ENCODE data around the gene SFXN4. TPM values are rescaled to one million over a fixed set of nuclear protein-coding genes. Genes with fewer than 3 reads are reported as not detected.

SFXN4 gene, protein sequence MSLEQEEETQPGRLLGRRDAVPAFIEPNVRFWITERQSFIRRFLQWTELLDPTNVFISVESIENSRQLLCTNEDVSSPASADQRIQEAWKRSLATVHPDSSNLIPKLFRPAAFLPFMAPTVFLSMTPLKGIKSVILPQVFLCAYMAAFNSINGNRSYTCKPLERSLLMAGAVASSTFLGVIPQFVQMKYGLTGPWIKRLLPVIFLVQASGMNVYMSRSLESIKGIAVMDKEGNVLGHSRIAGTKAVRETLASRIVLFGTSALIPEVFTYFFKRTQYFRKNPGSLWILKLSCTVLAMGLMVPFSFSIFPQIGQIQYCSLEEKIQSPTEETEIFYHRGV
- total RNA-seq (ENCODE audit: low replicate concordance): 26.8 and 40.8 TPM in 2 replicates
- long read RNA-seq, transcript SFXN4-201 (14 exons, 1,363 nt): major isoform, 132 of 181 reads
- long read RNA-seq, partial matches to known transcripts: 1 of 181 reads
- long read RNA-seq, other reads (novel, unspliced or antisense): 47 of 181 reads

DNA sequence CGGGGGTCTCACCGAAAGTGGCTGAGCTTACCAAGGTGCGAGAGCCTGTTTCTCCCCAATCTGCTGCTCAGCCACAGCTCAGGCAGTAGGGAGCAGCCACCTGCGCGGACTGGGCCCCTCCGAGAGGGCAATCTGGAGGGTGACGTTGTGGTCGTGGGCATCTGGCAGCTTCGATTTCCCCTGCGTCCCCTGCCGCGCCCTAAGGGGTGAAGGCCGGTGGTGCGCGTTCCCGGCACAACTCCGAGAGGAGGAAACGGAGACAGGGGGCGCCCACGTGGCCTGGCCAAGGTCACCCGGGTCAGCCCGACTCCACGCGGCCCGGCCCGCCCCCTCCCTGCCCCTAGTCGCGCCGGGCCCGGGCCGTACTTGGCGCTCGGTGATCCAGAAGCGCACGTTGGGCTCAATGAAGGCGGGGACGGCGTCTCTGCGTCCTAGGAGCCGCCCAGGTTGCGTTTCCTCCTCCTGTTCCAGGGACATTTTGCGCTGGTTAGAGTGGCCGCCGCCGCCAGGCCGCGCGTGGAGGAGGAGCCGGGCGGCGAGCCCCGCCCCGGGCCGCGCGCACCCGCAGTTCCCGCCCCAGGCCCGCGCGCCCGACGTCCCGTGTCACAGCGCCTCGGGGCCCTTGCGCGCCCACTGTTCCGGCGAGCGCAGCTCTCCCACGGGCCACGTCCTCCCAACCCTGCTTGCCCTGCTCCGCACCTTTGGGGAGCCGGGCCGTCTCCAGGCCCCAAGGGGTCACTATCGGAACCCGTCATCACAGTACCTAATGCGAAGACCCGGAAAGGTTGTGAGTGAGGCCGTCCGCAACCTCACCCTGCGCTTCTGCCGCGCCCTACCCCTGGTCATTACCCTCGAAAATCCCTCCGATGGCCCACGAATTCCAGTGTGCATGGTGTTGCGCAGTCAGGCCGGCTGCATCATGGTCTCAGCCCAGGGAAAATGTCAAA is at the start of gene SFXN4:
Gene SFXN4 (minus strand): TSS at position 544 of the 947 bp plus-strand sequence. CDS start 67 bp downstream, at position 477.
- Mint-ChIP-seq H3K4me1 (ENCODE audit: unreplicated experiment) (peaks cover 23% of the 10 kb centered on the region), H3K27me3 (no peaks in the 10 kb centered on the region), H3K36me3 (peaks cover 15% of the 10 kb centered on the region), H3K27ac (peak within 1 kb of the TSS; percentile 91), H3K4me3 (peak within 1 kb of the TSS; percentile 95), H3K9me3 (no peaks in the 10 kb centered on the region)
- TF ChIP-seq, protein P1, sequence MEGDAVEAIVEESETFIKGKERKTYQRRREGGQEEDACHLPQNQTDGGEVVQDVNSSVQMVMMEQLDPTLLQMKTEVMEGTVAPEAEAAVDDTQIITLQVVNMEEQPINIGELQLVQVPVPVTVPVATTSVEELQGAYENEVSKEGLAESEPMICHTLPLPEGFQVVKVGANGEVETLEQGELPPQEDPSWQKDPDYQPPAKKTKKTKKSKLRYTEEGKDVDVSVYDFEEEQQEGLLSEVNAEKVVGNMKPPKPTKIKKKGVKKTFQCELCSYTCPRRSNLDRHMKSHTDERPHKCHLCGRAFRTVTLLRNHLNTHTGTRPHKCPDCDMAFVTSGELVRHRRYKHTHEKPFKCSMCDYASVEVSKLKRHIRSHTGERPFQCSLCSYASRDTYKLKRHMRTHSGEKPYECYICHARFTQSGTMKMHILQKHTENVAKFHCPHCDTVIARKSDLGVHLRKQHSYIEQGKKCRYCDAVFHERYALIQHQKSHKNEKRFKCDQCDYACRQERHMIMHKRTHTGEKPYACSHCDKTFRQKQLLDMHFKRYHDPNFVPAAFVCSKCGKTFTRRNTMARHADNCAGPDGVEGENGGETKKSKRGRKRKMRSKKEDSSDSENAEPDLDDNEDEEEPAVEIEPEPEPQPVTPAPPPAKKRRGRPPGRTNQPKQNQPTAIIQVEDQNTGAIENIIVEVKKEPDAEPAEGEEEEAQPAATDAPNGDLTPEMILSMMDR (conservative IDR thresholded peaks at IDR 0.05): peak; percentile 3
- peak; percentile 77 for DNase-seq (ENCODE audit: extremely low spot score, unreplicated experiment)

DNA sequence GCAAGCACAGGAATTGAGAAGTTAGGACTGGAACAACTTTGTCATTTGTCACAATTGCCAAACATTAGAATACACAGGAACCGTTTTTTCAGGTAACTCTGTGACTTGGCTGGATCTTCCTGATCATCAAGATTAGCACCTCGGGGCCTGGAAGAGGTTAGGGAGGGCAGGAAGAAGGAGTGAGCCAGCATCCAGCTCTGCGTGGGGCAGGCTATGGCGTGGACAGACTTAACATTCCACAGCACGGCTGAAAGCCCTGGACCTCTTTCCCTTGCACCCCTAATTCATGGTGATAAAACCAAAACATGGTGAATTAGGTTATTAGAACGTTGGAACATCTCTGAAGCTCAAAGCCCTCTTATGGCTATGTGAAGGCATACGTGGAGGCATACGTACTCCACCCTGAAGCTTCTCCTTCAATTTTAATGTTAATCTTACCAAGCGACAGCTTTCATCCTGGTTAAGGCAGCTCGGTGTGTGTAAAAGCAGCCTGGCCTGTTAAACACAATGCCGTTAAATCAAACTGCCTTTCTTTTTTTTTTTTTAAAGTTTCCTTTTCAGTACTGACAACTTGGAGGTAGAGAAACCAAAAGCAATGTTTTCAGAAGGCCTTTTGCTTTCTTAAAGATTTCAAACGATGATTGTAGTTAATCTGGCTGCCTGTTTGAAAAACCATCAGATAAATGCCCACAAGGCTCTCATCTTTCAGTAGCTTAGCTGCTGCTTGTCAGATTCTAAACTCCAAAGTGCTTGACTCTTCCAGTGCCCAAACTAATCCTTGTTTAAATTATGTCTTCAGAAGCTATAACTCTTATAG is 46.3 kb upstream of the SFXN4 start:
- TF ChIP-seq, protein P1 (conservative IDR thresholded peaks at IDR 0.05): no peak
- H3K4me1 Mint-ChIP-seq (ENCODE audit: unreplicated experiment): peaks cover 49% of the 10 kb centered on the region
- peak overlapping the region; percentile 68 for H3K4me3 Mint-ChIP-seq
- no peak for DNase-seq (ENCODE audit: extremely low spot score, unreplicated experiment)
- peaks cover 12% of the 10 kb centered on the region for H3K27me3 Mint-ChIP-seq
- no peaks in the 10 kb centered on the region for H3K9me3 Mint-ChIP-seq
- H3K36me3 Mint-ChIP-seq: no peaks in the 10 kb centered on the region
- H3K27ac Mint-ChIP-seq: peak overlapping the region; percentile 82

DNA sequence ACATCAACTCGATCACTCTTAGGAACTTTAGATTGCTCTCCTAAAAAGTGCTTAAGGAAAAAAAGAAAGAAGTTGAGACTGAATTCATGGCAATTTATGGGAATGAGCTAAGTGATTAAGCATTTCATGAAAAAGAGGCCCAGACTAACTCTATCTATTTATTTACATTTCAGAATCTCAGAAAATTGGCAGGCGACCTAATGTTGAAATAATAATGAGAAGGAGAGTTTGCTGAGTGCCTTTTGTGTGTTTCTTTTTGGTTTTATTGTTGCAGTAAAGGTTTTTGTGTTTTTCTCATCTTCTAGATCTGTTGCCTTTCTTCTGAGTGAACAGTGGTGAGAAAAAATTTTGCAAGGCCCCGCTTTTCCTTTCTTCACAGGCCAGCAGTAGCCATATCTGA is 45.7 kb upstream of the SFXN4 start:
- no peaks in the 10 kb centered on the region for H3K9me3 Mint-ChIP-seq
- peaks cover 12% of the 10 kb centered on the region for H3K27me3 Mint-ChIP-seq
- peak overlapping the region; percentile 68 for H3K4me3 Mint-ChIP-seq
- H3K27ac Mint-ChIP-seq: peak overlapping the region; percentile 82
- no peak for DNase-seq (ENCODE audit: extremely low spot score, unreplicated experiment)
- H3K4me1 Mint-ChIP-seq (ENCODE audit: unreplicated experiment): peaks cover 53% of the 10 kb centered on the region
- TF ChIP-seq, protein P1 (conservative IDR thresholded peaks at IDR 0.05): no peak
- H3K36me3 Mint-ChIP-seq: no peaks in the 10 kb centered on the region

DNA sequence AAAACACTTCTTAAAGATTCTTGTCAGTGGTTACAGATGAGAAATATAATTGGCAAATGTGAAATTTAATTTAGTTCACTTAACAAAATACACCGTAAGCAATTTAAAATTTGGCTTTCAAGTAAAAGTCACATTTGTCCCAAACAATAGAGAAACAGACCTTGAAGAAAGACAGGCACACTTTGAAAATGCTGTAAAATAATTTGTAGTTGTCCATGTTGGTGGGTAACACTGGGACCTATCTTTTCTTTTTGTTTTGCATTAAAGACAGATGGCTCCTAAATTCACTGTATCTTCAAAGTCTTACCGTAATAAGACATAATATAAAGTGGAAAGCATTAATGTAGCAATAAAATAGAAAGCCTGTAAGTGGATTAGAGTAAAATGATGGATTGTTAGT is 45.1 kb upstream of the SFXN4 start:
- peaks cover 12% of the 10 kb centered on the region for H3K27me3 Mint-ChIP-seq
- H3K9me3 Mint-ChIP-seq: no peaks in the 10 kb centered on the region
- DNase-seq (ENCODE audit: extremely low spot score, unreplicated experiment): no peak
- H3K27ac Mint-ChIP-seq: no peak overlapping the region
- H3K4me1 Mint-ChIP-seq (ENCODE audit: unreplicated experiment): peaks cover 54% of the 10 kb centered on the region
- no peaks in the 10 kb centered on the region for H3K36me3 Mint-ChIP-seq
- TF ChIP-seq, protein P1 (conservative IDR thresholded peaks at IDR 0.05): no peak
- H3K4me3 Mint-ChIP-seq: peak overlapping the region; percentile 17

Data from type B pancreatic cell (in vitro differentiated cells).